RWPE1 (cell line): Measurements from ENCODE around the gene CD79B.
"Not testable (repeated sequence)": the region's sequence is repeated elsewhere in the genome, so short reads cannot be mapped to it uniquely, and the experiment has no call there.

Experiments
- CTCF ChIA-PET: fragments of 350-600 bp; sonication (Branson Sonifier 250); formaldehyde crosslinking; extraction: SDS; loops from one replicate; lab custom pipeline; 2021; lab: Yijun Ruan, JAX
- POLR2A ChIA-PET: fragments of 400-600 bp; formaldehyde crosslinking; extraction: SDS; loops from one replicate; lab custom pipeline; 2020; ENCODE audit warnings: antibody characterized with exemption; ENCODE audit not compliant: low non-redundant PET; lab: Yijun Ruan, JAX
- DNase-seq: peaks from one replicate; pipeline ENCODE4 v3.0.0; 2012; ENCODE audit warnings: low spot score
- H3K27ac ChIP-seq: fragments of 450-650 bp; 2 replicates; pipeline ENCODE4 v1.5.1; 2017
- CTCF ChIP-seq: fragments of 450-650 bp; conservative IDR thresholded peaks from 2 replicates; pipeline ENCODE4 v1.5.1; 2017; ENCODE audit warnings: low read depth, mild to moderate bottlenecking

The CD79B gene

GRCh38 chr17:63903787-63904201 is 28.3 kb downstream of the CD79B start:
- TF ChIP-seq CTCF: peak; percentile 68
- POLR2A ChIA-PET, DNase-seq, H3K27ac ChIP-seq: not testable (repeated sequence)
- CTCF ChIA-PET: interaction anchor here (0.6 to 1.1 kb wide), 2 partner anchors 74 to 125 kb away, joined by 3 to 4 read pairs; no protein-coding TSS in a partner anchor

- POLR2A ChIA-PET, H3K27ac ChIP-seq, DNase-seq: not testable (repeated sequence)
- CTCF ChIA-PET: interaction anchor here (0.6 to 1.0 kb wide), 2 partner anchors 17 to 515 kb away, joined by 3 read pairs; no protein-coding TSS in a partner anchor
Measured at GRCh38 chr17:63901971-63902370, 30.2 kb downstream of the CD79B start.

- H3K27ac ChIP-seq, POLR2A ChIA-PET: not testable (repeated sequence)
- peak; percentile 20 for DNase-seq
- CTCF ChIA-PET: interaction anchor here (0.6 kb wide), 1 partner anchor 9 kb away, joined by 3 read pairs; no protein-coding TSS in a partner anchor
Measured at GRCh38 chr17:63898899-63899798, 33.0 kb downstream of the CD79B start.

- DNase-seq: not testable (repeated sequence)
Measured at GRCh38 chr17:63896524-63897354, 35.4 kb downstream of the CD79B start, which contains the start of gene CSH1. Gene CSH1, minus strand, starts transcription at chr17:63896574. Its CDS starts 63 bp downstream, at chr17:63896511.

GRCh38 chr17:63894821-63895220 is 37.3 kb downstream of the CD79B start:
- POLR2A ChIA-PET, H3K27ac ChIP-seq, DNase-seq, CTCF ChIA-PET: not testable (repeated sequence)

More at GRCh38 chr17:63896524-63897354, 35.4 kb downstream of the CD79B start, which contains the start of gene CSH1:
- POLR2A ChIA-PET, H3K27ac ChIP-seq, CTCF ChIA-PET: not testable (repeated sequence)

DNA sequence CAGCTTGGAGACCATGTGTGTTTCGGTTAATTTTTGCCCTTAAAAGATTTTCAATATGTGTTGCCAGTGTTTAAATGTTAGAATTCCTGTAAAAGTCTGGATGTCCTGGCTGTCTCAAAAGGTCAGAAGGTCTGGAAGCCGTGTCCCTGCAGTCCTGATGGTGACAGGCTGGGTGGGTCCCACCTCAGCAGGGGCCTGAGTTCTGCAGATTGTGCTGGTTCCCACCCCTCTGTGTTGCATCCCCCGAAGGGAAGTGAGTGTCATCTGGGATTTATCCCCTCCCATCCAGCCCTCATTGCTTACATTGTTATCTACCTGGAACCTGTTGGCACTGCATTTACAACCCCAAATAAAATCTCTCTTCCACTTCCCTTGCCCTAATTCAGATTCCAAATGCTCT is 38.1 kb downstream of the CD79B start:
- H3K27ac ChIP-seq, DNase-seq, CTCF ChIA-PET, POLR2A ChIA-PET: not testable (repeated sequence)

- POLR2A ChIA-PET, DNase-seq, CTCF ChIA-PET, H3K27ac ChIP-seq: not testable (repeated sequence)
Measured at GRCh38 chr17:63892316-63893037, 39.7 kb downstream of the CD79B start.

GRCh38 chr17:63889026-63889848 is 42.9 kb downstream of the CD79B start:
- CTCF ChIA-PET: interaction anchor here (0.5 to 0.7 kb wide), 4 partner anchors 40 to 974 kb away, joined by 3 to 5 read pairs (median 4); no protein-coding TSS in a partner anchor
- DNase-seq, H3K27ac ChIP-seq, POLR2A ChIA-PET: not testable (repeated sequence)
- TF ChIP-seq CTCF: peak; percentile 59

GRCh38 chr17:63885119-63885518 is 47.0 kb downstream of the CD79B start:
- POLR2A ChIA-PET, H3K27ac ChIP-seq, DNase-seq: not testable (repeated sequence)
- CTCF ChIA-PET: interaction anchor here (0.5 to 0.6 kb wide), 2 partner anchors 16 to 73 kb away, joined by 3 read pairs; no protein-coding TSS in a partner anchor

- DNase-seq, H3K27ac ChIP-seq, POLR2A ChIA-PET: not testable (repeated sequence)
- CTCF ChIA-PET: interaction anchor here (0.7 kb wide), 1 partner anchor 162 kb away, joined by 3 read pairs; no protein-coding TSS in a partner anchor
Measured at GRCh38 chr17:63882626-63883126, 49.5 kb downstream of the CD79B start.
